Vagina (tissue), 2 donors: ENCODE measurements around the gene NUP98. TPM values are rescaled to one million over a fixed set of nuclear protein-coding genes. Genes with fewer than 3 reads are reported as not detected.

Experiments
- DNase-seq, 2 donors: peaks; one replicate each; pipeline ENCODE4 v3.0.0-alpha.2; 2017; ENCODE audit errors: extremely low spot score in 2 of 2
- H3K27ac ChIP-seq: fragments of 200-600 bp; sonication (generic); one replicate; pipeline ENCODE4 v1.5.1; 2019
- H3K27me3 ChIP-seq: fragments of 200-600 bp; sonication (generic); one replicate; pipeline ENCODE4 v1.5.1; 2019
- H3K36me3 ChIP-seq, 2 donors: fragments of 200-600 bp; sonication (generic); one replicate each; pipeline ENCODE4 v1.5.1; 2017 to 2019
- H3K4me1 ChIP-seq: fragments of 200-600 bp; sonication (generic); one replicate; pipeline ENCODE4 v1.5.1; 2019
- H3K4me3 ChIP-seq, 2 donors: fragments of 200-600 bp; sonication (generic); 1 replicate in 1 of 2; 2 replicates in 1 of 2; pipeline ENCODE4 v1.5.1; 2016 to 2019
- H3K9me3 ChIP-seq: fragments of 200-600 bp; sonication (generic); one replicate; pipeline ENCODE4 v1.5.1; 2019
- POLR2A ChIP-seq, 2 donors: fragments of 450-650 bp; IDR thresholded peaks; one replicate each; pipeline ENCODE4 v1.6.1; 2017; ENCODE audit warnings: antibody characterized with exemption in 2 of 2, mild to moderate bottlenecking in 2 of 2, moderate library complexity in 2 of 2
- POLR2AphosphoS5 ChIP-seq, 2 donors: sonication (generic); formaldehyde crosslinking; IDR thresholded peaks; one replicate each; pipeline ENCODE4 v1.9.0; 2017; ENCODE audit warnings: antibody characterized with exemption in 2 of 2, mild to moderate bottlenecking in 2 of 2, low read depth in 1 of 2; ENCODE audit not compliant: insufficient read depth in 1 of 2
- intact Hi-C: fragments of 100-400 bp; cut with DNase I; formaldehyde crosslinking; loops from one replicate; pipeline ENCODE4 v1.15.1; 2023
- total RNA-seq: library from RNA; depleted of rRNA; stranded (reverse); fragments of >200 nt; gene quantifications from one replicate; pipeline ENCODE4 v1.2.3, GENCODE V29; 2016
- TF ChIP-seq, protein P1 (sequence below), 3 experiments: fragments of 450-650 bp in 2 of 3; fragments of 200-600 bp in 1 of 3; sonication (generic) in 1 of 3; IDR thresholded peaks; one replicate each; pipeline ENCODE4 v1.5.1; 2017 to 2019; ENCODE audit warnings: antibody characterized with exemption in 3 of 3, mild to moderate bottlenecking in 2 of 3, moderate library complexity in 2 of 3

The NUP98 gene
- total RNA-seq, 1 donor from 2014 or later, result 110 TPM

DNA sequence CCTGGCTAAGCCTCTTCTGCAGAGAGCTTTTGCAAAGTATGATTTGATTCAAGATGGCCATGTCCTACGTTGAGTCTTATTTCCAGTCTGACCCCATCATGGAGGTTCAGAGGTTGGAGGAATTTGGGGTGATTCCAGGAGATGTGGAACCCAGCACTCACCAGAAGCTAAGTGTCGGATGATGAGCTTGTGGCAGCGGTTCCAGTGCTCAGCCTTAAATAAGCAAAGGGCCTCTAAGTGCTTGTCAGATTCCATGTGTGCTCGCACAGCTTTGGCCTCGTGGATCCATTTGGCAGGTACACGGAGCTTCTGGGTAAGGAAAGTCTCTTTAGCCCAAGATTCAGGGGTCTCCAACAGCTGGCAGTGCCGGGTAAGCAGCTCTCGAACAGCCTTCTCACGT is 114.3 kb downstream of the NUP98 start:
- intact Hi-C loops, result no loop called here
- TF ChIP-seq, protein P1, sequence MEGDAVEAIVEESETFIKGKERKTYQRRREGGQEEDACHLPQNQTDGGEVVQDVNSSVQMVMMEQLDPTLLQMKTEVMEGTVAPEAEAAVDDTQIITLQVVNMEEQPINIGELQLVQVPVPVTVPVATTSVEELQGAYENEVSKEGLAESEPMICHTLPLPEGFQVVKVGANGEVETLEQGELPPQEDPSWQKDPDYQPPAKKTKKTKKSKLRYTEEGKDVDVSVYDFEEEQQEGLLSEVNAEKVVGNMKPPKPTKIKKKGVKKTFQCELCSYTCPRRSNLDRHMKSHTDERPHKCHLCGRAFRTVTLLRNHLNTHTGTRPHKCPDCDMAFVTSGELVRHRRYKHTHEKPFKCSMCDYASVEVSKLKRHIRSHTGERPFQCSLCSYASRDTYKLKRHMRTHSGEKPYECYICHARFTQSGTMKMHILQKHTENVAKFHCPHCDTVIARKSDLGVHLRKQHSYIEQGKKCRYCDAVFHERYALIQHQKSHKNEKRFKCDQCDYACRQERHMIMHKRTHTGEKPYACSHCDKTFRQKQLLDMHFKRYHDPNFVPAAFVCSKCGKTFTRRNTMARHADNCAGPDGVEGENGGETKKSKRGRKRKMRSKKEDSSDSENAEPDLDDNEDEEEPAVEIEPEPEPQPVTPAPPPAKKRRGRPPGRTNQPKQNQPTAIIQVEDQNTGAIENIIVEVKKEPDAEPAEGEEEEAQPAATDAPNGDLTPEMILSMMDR (IDR thresholded peaks at IDR 0.05), result no peak
- TF ChIP-seq POLR2A (IDR thresholded peaks at IDR 0.05) (no peak), POLR2AphosphoS5 (IDR thresholded peaks at IDR 0.05; ENCODE audit: insufficient read depth in 1 of 2, low read depth in 1 of 2) (no peak)
- H3K4me1 ChIP-seq, result no peaks in the 10 kb centered on the region
- no peaks in the 10 kb centered on the region for H3K9me3 ChIP-seq
- H3K27ac ChIP-seq, result no peak overlapping the region
- no peak for DNase-seq
- no peak overlapping the region for H3K4me3 ChIP-seq
- peaks cover 0 to 86% of the 10 kb centered on the region in 2 donors for H3K36me3 ChIP-seq
- H3K27me3 ChIP-seq, result no peaks in the 10 kb centered on the region

DNA sequence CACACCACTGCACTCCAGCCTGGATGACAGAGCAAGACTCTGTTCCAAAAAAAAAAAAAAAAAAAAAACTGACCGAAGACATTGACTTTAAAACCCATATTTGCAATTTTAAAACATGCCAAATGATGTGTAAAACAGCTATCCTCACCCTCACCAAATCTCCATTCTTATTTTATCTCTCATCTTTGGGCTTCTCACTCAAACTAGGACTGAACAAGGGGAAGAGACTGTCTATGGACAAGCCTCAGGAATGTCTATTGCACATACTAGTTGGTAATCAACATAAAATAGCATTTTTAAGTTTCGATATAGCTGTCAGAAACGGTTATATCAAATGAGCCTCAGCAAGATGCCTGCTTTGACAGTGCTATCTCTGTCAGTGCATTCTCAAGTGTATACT is 118.3 kb downstream of the NUP98 start:
- Histone ChIP-seq H3K4me3 (no peak overlapping the region), H3K9me3 (no peaks in the 10 kb centered on the region), H3K27me3 (no peaks in the 10 kb centered on the region), H3K4me1 (no peaks in the 10 kb centered on the region), H3K27ac (no peak overlapping the region), H3K36me3 (peaks cover 0 to 91% of the 10 kb centered on the region in 2 donors)
- intact Hi-C loops, result no loop called here
- no peak for DNase-seq
- TF ChIP-seq POLR2AphosphoS5 (IDR thresholded peaks at IDR 0.05; ENCODE audit: insufficient read depth in 1 of 2, low read depth in 1 of 2) (no peak), POLR2A (IDR thresholded peaks at IDR 0.05) (no peak)
- TF ChIP-seq, protein P1 (IDR thresholded peaks at IDR 0.05), result no peak

DNA sequence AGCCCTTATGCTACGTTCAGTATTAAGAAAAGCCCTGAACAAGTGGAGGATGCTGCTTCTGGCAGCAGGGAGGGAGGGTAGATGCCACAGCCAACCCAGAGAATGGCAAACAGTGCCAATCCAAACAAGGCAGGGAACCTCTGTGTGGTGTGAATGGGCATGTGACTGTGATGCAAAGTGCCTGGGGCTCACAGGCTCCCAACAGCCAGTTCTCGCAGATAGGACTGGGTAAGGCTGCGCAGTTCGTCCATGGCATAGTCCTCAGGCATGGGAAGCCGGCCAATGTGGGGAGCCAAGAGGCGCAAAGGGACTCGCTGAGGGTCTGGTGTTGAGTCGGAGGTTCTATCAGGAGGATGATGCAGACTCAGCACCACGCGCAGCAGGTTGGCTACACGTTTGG is 121.4 kb downstream of the NUP98 start:
- intact Hi-C loops, result no loop called here
- Histone ChIP-seq H3K9me3 (no peaks in the 10 kb centered on the region), H3K36me3 (peaks cover 0 to 85% of the 10 kb centered on the region in 2 donors), H3K27me3 (no peaks in the 10 kb centered on the region), H3K27ac (no peak overlapping the region), H3K4me3 (no peak overlapping the region), H3K4me1 (no peaks in the 10 kb centered on the region)
- no peak for DNase-seq
- TF ChIP-seq POLR2AphosphoS5 (IDR thresholded peaks at IDR 0.05; ENCODE audit: insufficient read depth in 1 of 2, low read depth in 1 of 2), result no peak
- TF ChIP-seq POLR2A (IDR thresholded peaks at IDR 0.05), result no peak

DNA sequence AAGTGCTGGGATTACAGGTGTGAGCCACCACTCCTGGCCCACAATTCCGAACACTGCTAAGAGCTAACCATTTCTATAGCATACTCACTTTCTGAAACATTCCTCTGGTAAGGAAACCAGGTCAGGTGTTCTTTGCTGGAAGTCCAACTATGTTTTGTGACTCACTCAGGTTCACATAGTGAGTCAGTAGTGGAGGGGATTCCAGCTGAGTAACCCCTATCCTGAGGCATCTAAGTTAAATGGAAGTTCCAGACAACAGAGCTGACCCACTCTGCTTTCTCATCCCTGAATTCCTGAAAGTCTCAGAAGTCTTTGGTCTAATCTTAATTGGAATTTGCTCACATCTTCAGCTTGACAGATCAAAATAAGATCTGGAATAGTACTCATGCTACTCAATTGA is 123.2 kb downstream of the NUP98 start:
- Histone ChIP-seq H3K27me3 (no peaks in the 10 kb centered on the region), H3K4me1 (no peaks in the 10 kb centered on the region), H3K36me3 (peaks cover 0 to 79% of the 10 kb centered on the region in 2 donors), H3K27ac (no peak overlapping the region), H3K4me3 (no peak overlapping the region), H3K9me3 (no peaks in the 10 kb centered on the region)
- DNase-seq, result no peak
- intact Hi-C loops, result no loop called here
- TF ChIP-seq POLR2AphosphoS5 (IDR thresholded peaks at IDR 0.05; ENCODE audit: insufficient read depth in 1 of 2, low read depth in 1 of 2) (no peak), POLR2A (IDR thresholded peaks at IDR 0.05) (no peak)
- TF ChIP-seq, protein P1 (IDR thresholded peaks at IDR 0.05), result no peak

DNA sequence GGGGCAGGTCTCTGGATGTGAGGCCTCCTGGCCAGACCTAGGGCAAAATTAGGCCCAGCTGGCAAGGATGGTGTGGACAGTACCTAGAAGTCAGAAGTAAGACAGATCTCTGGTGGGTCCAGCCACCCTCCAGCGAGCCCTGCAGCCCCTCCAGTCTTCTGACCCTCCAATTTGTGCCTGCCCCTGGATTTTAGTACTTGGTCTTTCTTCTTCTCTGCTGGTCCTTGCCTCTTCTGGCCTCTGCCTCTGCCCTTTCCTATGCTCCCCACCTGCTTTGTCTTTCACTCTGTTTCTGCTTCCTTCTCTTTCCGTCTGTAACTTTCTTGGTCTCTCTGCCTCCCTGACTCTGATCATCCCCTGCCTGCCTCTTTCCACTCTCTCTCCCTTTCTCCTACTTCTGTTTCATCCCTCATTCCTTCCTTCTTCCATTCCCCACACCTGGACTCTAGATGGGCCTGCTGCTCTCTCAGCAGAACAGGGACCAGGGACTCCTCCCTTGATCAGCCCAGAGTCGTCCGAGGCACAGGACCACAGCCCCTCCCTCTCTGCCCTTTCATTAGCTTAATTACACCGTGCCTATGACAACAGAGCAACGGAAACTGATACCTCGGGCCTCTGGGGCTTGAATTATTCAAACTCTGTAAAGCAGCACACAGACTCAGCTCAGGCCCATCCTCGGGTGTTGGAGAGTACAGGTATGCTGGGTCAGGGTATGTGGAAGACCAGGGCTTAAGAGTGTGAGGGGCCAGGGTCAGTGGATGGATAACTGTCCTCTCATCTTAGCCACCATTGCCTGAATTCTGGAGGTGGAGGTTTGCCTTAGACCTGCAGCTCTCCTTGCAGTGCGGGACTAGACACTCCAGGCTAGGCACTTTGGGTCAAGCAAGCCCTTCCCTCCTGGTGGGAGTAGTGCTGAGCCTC is 125.8 kb downstream of the NUP98 start, which contains the start of gene CHRNA10:
Gene CHRNA10, minus strand, starts transcription at position 51 of the 921 bp plus-strand sequence. CDS start 72 bp downstream, outside the sequence.
- peaks cover 0 to 77% of the 10 kb centered on the region in 2 donors for H3K36me3 ChIP-seq
- intact Hi-C loops, result no loop called here
- no peaks in the 10 kb centered on the region for H3K27me3 ChIP-seq
- no peak within 1 kb of the TSS for H3K27ac ChIP-seq
- no peaks in the 10 kb centered on the region for H3K9me3 ChIP-seq
- H3K4me1 ChIP-seq, result no peaks in the 10 kb centered on the region
- DNase-seq, result no peak
- TF ChIP-seq POLR2AphosphoS5 (IDR thresholded peaks at IDR 0.05; ENCODE audit: insufficient read depth in 1 of 2, low read depth in 1 of 2) (no peak), POLR2A (IDR thresholded peaks at IDR 0.05) (no peak)
- TF ChIP-seq, protein P1 (IDR thresholded peaks at IDR 0.05), result no peak
- H3K4me3 ChIP-seq, result no peak within 1 kb of the TSS
